Right cardiac atrium (tissue), 5 donors: ENCODE measurements around the gene TTC39C. TPM values are rescaled to one million over a fixed set of nuclear protein-coding genes. Genes with fewer than 3 reads are reported as not detected.
A peak's percentile ranks its signal among the peaks of the same experiment; 100 is the strongest.
"Not testable (repeated sequence)": the region's sequence is repeated elsewhere in the genome, so short reads cannot be mapped to it uniquely, and the experiment has no call there.

Experiments
- ATAC-seq, 2 donors: fragments of 200-7000 bp; cut with Tn5 transposase; one replicate each; pipeline versions ENCODE4 v1.8.0 to v1.9.1; 2020; ENCODE audit warnings: moderate library complexity in 2 of 2, mild to moderate bottlenecking in 1 of 2
- DNase-seq, 3 donors: peaks; one replicate each; pipeline ENCODE4 v3.0.0-alpha.2; 2020
- H3K27ac ChIP-seq: one replicate; pipeline ENCODE4 v1.5.1; 2013; ENCODE audit warnings: mild to moderate bottlenecking, low read length, control low read depth, moderate library complexity
- H3K27me3 ChIP-seq: one replicate; pipeline ENCODE4 v1.6.1; 2013; ENCODE audit not compliant: control insufficient read depth, insufficient read depth
- H3K4me1 ChIP-seq: one replicate; pipeline ENCODE4 v1.6.1; 2013; ENCODE audit warnings: low read length; ENCODE audit not compliant: control insufficient read depth, insufficient read depth
- H3K4me3 ChIP-seq: one replicate; pipeline ENCODE4 v1.5.1; 2013; ENCODE audit warnings: low read length, control low read depth
- H3K9me3 ChIP-seq: one replicate; pipeline ENCODE4 v1.6.1; 2013; ENCODE audit warnings: low read length; ENCODE audit not compliant: control insufficient read depth
- WGBS: extraction: QIAGEN DNeasy Blood & Tissue Kit; methylation state at CpG from one replicate; pipeline ENCODE4 v1.1.7; 2013; 5-methylcytosine and 5-hydroxymethylcytosine counted together
- intact Hi-C, 4 donors: fragments of 100-400 bp; cut with DNase I; formaldehyde crosslinking; loops; one replicate each; pipeline versions ENCODE4 v1.11.0 to v1.14.0; 2022 to 2023
- polyA plus RNA-seq: library from polyadenylated mRNA; stranded (reverse); fragments of 200-250 nt; gene quantifications from one replicate; pipeline ENCODE4 v1.2.3, GENCODE V29; 2013
- total RNA-seq, 4 donors: library from RNA; stranded (reverse); fragmentation: NEBNext Ultra II Directional; extraction: Animal tissue kit (Norgen Biotek cat#: 25700); gene quantifications; one replicate each; pipeline ENCODE4 v1.2.1, GENCODE V29; 2021
- donor health status: healthy with polysubstance abuse.
- donor health status: DM: no; HTN: yes; CAD: no.
- donor health status: DM: no; HTN: no; CAD: no.
- donor health status: DM: no; HTN: yes; CAD: no; lungs with severe emphysema.
- donor health status: DM: yes; HTN: yes; CAD: no.

TTC39C gene
- total and polyA plus RNA-seq, 5 donors: 2.8 to 11.0 (median 5.4) TPM

GRCh38 chr18:24073791-24074190 is 59.2 kb downstream of the TTC39C start:
- intact Hi-C loops: no loop called here
- Histone ChIP-seq H3K4me1 (no peaks in the 10 kb centered on the region), H3K9me3 (no peaks in the 10 kb centered on the region), H3K27me3 (no peaks in the 10 kb centered on the region), H3K4me3 (no peak overlapping the region), H3K27ac (no peak overlapping the region)
- ATAC-seq: no peak
- DNase-seq: no peak

GRCh38 chr18:24074757-24075156 is 60.2 kb downstream of the TTC39C start:
- DNase-seq, ATAC-seq, H3K4me1 ChIP-seq, H3K27me3 ChIP-seq, intact Hi-C loops, H3K9me3 ChIP-seq, H3K4me3 ChIP-seq, H3K27ac ChIP-seq: not testable (repeated sequence)
- WGBS: 99% methylated on average over 3 of the region's 4 CpGs

- H3K9me3 ChIP-seq: no peaks in the 10 kb centered on the region
- 37% methylated on average over 13 of the region's 13 CpGs for WGBS
- H3K27me3 ChIP-seq: no peaks in the 10 kb centered on the region
- peak; percentile 89 to 93 (median 89) for DNase-seq
- peak; percentile 99 for ATAC-seq
- H3K4me1 ChIP-seq: no peaks in the 10 kb centered on the region
- H3K4me3 ChIP-seq: no peak overlapping the region
- peak overlapping the region; percentile 69 for H3K27ac ChIP-seq
- intact Hi-C loops: no loop called here
These were observed 61.4 kb downstream of the TTC39C start for GRCh38 chr18:24075767-24076597.

GRCh38 chr18:24076950-24077349 is 62.4 kb downstream of the TTC39C start:
- 93% methylated on average over 10 of the region's 10 CpGs for WGBS
- Histone ChIP-seq H3K9me3 (no peaks in the 10 kb centered on the region), H3K4me3 (no peak overlapping the region), H3K27me3 (no peaks in the 10 kb centered on the region), H3K27ac (no peak overlapping the region), H3K4me1 (no peaks in the 10 kb centered on the region)
- ATAC-seq: no peak
- intact Hi-C loops: no loop called here
- peak in 1 of 3 donors; percentile 47 for DNase-seq

- H3K27ac ChIP-seq: no peak overlapping the region
These were observed 63.8 kb downstream of the TTC39C start for GRCh38 chr18:24078391-24078790.

GRCh38 chr18:24080861-24081260 is 66.3 kb downstream of the TTC39C start:
- intact Hi-C loops: no loop called here
- no peak for ATAC-seq
- no peaks in the 10 kb centered on the region for H3K4me1 ChIP-seq
- DNase-seq: no peak
- 94% methylated on average over 7 of the region's 7 CpGs for WGBS
- H3K27me3 ChIP-seq: no peaks in the 10 kb centered on the region
- H3K4me3 ChIP-seq: no peak overlapping the region
- no peaks in the 10 kb centered on the region for H3K9me3 ChIP-seq
- H3K27ac ChIP-seq: no peak overlapping the region

More at GRCh38 chr18:24078391-24078790, 63.8 kb downstream of the TTC39C start:
- no peaks in the 10 kb centered on the region for H3K27me3 ChIP-seq
- intact Hi-C loops: no loop called here
- DNase-seq: no peak
- WGBS: 73% methylated on average over 7 of the region's 7 CpGs
- ATAC-seq: no peak
- H3K4me1 ChIP-seq: no peaks in the 10 kb centered on the region
- no peak overlapping the region for H3K4me3 ChIP-seq
- no peaks in the 10 kb centered on the region for H3K9me3 ChIP-seq

GRCh38 chr18:24083550-24083949 is 69.0 kb downstream of the TTC39C start:
- no peak for DNase-seq
- H3K4me3 ChIP-seq: no peak overlapping the region
- H3K4me1 ChIP-seq: no peaks in the 10 kb centered on the region
- 89% methylated on average over 3 of the region's 3 CpGs for WGBS
- ATAC-seq: no peak
- no peak overlapping the region for H3K27ac ChIP-seq
- intact Hi-C loops: no loop called here
- H3K27me3 ChIP-seq: no peaks in the 10 kb centered on the region
- H3K9me3 ChIP-seq: no peaks in the 10 kb centered on the region

- Histone ChIP-seq H3K27me3 (no peaks in the 10 kb centered on the region), H3K4me3 (no peak overlapping the region), H3K27ac (no peak overlapping the region), H3K9me3 (no peaks in the 10 kb centered on the region), H3K4me1 (no peaks in the 10 kb centered on the region)
- ATAC-seq (no peak), DNase-seq (no peak)
- 76% methylated on average over 5 of the region's 5 CpGs for WGBS
- intact Hi-C loops: no loop called here
These were observed 71.5 kb downstream of the TTC39C start for GRCh38 chr18:24086082-24086481.

- Histone ChIP-seq H3K4me1 (no peaks in the 10 kb centered on the region), H3K27me3 (no peaks in the 10 kb centered on the region), H3K27ac (peak overlapping the region; percentile 25), H3K4me3 (no peak overlapping the region), H3K9me3 (no peaks in the 10 kb centered on the region)
- intact Hi-C loops: no loop called here
- ATAC-seq (peak; percentile 65 to 76), DNase-seq (no peak)
- WGBS: 17% methylated on average over 4 of the region's 4 CpGs
These were observed 74.5 kb downstream of the TTC39C start for GRCh38 chr18:24089076-24089475.

- Histone ChIP-seq H3K27ac (no peak overlapping the region), H3K4me1 (no peaks in the 10 kb centered on the region), H3K9me3 (no peaks in the 10 kb centered on the region), H3K4me3 (no peak overlapping the region), H3K27me3 (no peaks in the 10 kb centered on the region)
- intact Hi-C loops: no loop called here
- ATAC-seq (no peak), DNase-seq (no peak)
- 50% methylated on average over 4 of the region's 4 CpGs for WGBS
These were observed 75.2 kb downstream of the TTC39C start for GRCh38 chr18:24089515-24090337.

GRCh38 chr18:24090876-24091275 is 76.3 kb downstream of the TTC39C start:
- H3K27me3 ChIP-seq: no peaks in the 10 kb centered on the region
- H3K4me1 ChIP-seq: no peaks in the 10 kb centered on the region
- no peak for ATAC-seq
- DNase-seq: no peak
- 98% methylated on average over 13 of the region's 13 CpGs for WGBS
- H3K9me3 ChIP-seq: no peaks in the 10 kb centered on the region
- intact Hi-C loops: no loop called here
- H3K4me3 ChIP-seq: no peak overlapping the region
- no peak overlapping the region for H3K27ac ChIP-seq
